ENCODE measurements around the gene SOS1.
"Not testable (repeated sequence)": the region's sequence is repeated elsewhere in the genome, so short reads cannot be mapped to it uniquely, and the experiment has no call there.

Gene SOS1

GRCh38 chr2:39120771-39121522 is at the start of gene SOS1:
SOS1 (minus strand) TSS chr2:39121051; CDS start chr2:39120422, 629 bp downstream.
- DNase-seq, result peak; percentile 87

- no peak for DNase-seq
Observed at GRCh38 chr2:39164089-39164488, 43.2 kb upstream of the SOS1 start.

GRCh38 chr2:39160982-39161381 is 40.1 kb upstream of the SOS1 start:
- DNase-seq, result no peak

- DNase-seq, result no peak
Observed at GRCh38 chr2:39159283-39159682, 38.4 kb upstream of the SOS1 start.

- DNase-seq, result no peak
Observed at GRCh38 chr2:39158351-39158750, 37.5 kb upstream of the SOS1 start.

GRCh38 chr2:39156846-39157245 is 36.0 kb upstream of the SOS1 start:
- DNase-seq, result no peak

- no peak for DNase-seq
Observed at GRCh38 chr2:39156107-39156506, 35.3 kb upstream of the SOS1 start.

- DNase-seq, result not testable (repeated sequence)
Observed at GRCh38 chr2:39155573-39155972, 34.7 kb upstream of the SOS1 start.

- DNase-seq, result no peak
Observed at GRCh38 chr2:39154944-39155343, 34.1 kb upstream of the SOS1 start.

GRCh38 chr2:39153312-39153711 is 32.5 kb upstream of the SOS1 start:
- no peak for DNase-seq

GRCh38 chr2:39152504-39152903 is 31.7 kb upstream of the SOS1 start:
- DNase-seq, result no peak

GRCh38 chr2:39150890-39151497 is 30.1 kb upstream of the SOS1 start:
- no peak for DNase-seq

GRCh38 chr2:39150102-39150562 is 29.3 kb upstream of the SOS1 start:
- no peak for DNase-seq

- no peak for DNase-seq
Observed at GRCh38 chr2:39146630-39147029, 25.8 kb upstream of the SOS1 start.

GRCh38 chr2:39145906-39146421 is 25.1 kb upstream of the SOS1 start:
- no peak for DNase-seq

- DNase-seq, result no peak
Observed at GRCh38 chr2:39144416-39144815, 23.6 kb upstream of the SOS1 start.

- DNase-seq, result no peak
Observed at GRCh38 chr2:39142904-39143605, 22.2 kb upstream of the SOS1 start.

GRCh38 chr2:39141334-39142271 is 20.8 kb upstream of the SOS1 start:
- DNase-seq, result no peak

GRCh38 chr2:39140948-39141333 is 20.1 kb upstream of the SOS1 start:
- not testable (repeated sequence) for DNase-seq

- DNase-seq, result no peak
Observed at GRCh38 chr2:39140322-39140847, 19.5 kb upstream of the SOS1 start.

- DNase-seq, result no peak
Observed at GRCh38 chr2:39139511-39140237, 18.8 kb upstream of the SOS1 start.

- DNase-seq, result no peak
Observed at GRCh38 chr2:39138837-39139211, 18.0 kb upstream of the SOS1 start.
